SK-N-SH treated with all-trans-retinoic acid at 6 μM for 48 hours (cell line): ENCODE measurements around the gene PRSS33.

ENCODE experiments used
- PATZ1 ChIP-seq: fragments of 250-450 bp; sonication (Bioruptor Pico); IDR thresholded peaks from 2 replicates; pipeline ENCODE4 v1.8.0; 2020; ENCODE audit warnings: mild to moderate bottlenecking, moderate library complexity, borderline replicate concordance
- POU6F1 ChIP-seq: fragments of 250-450 bp; sonication (Bioruptor Pico); IDR thresholded peaks from 2 replicates; pipeline ENCODE4 v1.8.0; 2021; ENCODE audit warnings: low read depth, mild to moderate bottlenecking, moderate library complexity, borderline replicate concordance

GRCh38 chr16:2778630-2778958 is 8.8 kb downstream of the PRSS33 start:
- TF ChIP-seq POU6F1 (CRISPR knock-in tag) (no peak), PATZ1 (CRISPR knock-in tag) (no peak)
